GM19438 (cell line): ENCODE results near the gene PHEX.
"Not testable (repeated sequence)": the region's sequence is repeated elsewhere in the genome, so short reads cannot be mapped to it uniquely, and the experiment has no call there.

Experiments used
- ATAC-seq: cut with Tn5 transposase; IDR thresholded peaks from one replicate; pipeline ENCODE4 v1.9.1; 2021; ENCODE audit warnings: low read depth; ENCODE audit not compliant: unreplicated experiment

PHEX gene

GRCh38 chrX:22203186-22203585, 171.1 kb downstream of the PHEX start:
- no peak for ATAC-seq

- ATAC-seq: no peak
Measured at GRCh38 chrX:22206781-22207180, 174.7 kb downstream of the PHEX start.

- no peak for ATAC-seq
Measured at GRCh38 chrX:22220941-22221340, 188.8 kb downstream of the PHEX start.

GRCh38 chrX:22234380-22234779, 202.3 kb downstream of the PHEX start:
- ATAC-seq: no peak

- ATAC-seq: no peak
Measured at GRCh38 chrX:22237479-22237878, 205.4 kb downstream of the PHEX start.

GRCh38 chrX:22246620-22247019, 214.5 kb downstream of the PHEX start:
- no peak for ATAC-seq

GRCh38 chrX:22247169-22247568, 215.0 kb downstream of the PHEX start:
- ATAC-seq: no peak

- no peak for ATAC-seq
Measured at GRCh38 chrX:22248401-22248800, 216.3 kb downstream of the PHEX start.

GRCh38 chrX:22249371-22249770, 217.2 kb downstream of the PHEX start:
- no peak for ATAC-seq

- ATAC-seq: no peak
Measured at GRCh38 chrX:22268706-22269105, 236.6 kb downstream of the PHEX start.

- no peak for ATAC-seq
Measured at GRCh38 chrX:22272613-22273012, 240.5 kb downstream of the PHEX start, which contains the start of gene CBLL2. TSS of gene CBLL2 (plus strand) at chrX:22272913. CDS start at chrX:22272992, 79 bp downstream.

GRCh38 chrX:22273714-22274317, 241.7 kb downstream of the PHEX start:
- ATAC-seq: no peak

- no peak for ATAC-seq
Measured at GRCh38 chrX:22276781-22277180, 244.7 kb downstream of the PHEX start.

- ATAC-seq: no peak
Measured at GRCh38 chrX:22278375-22278774, 246.2 kb downstream of the PHEX start.

- ATAC-seq: not testable (repeated sequence)
Measured at GRCh38 chrX:22289209-22289608, 257.1 kb downstream of the PHEX start.

- no peak for ATAC-seq
Measured at GRCh38 chrX:22296871-22297270, 264.7 kb downstream of the PHEX start.

GRCh38 chrX:22300130-22300529, 268.0 kb downstream of the PHEX start:
- ATAC-seq: no peak
